SW480 (cell line): ENCODE data around the gene PDZD2.
"Not testable (repeated sequence)": the region's sequence is repeated elsewhere in the genome, so short reads cannot be mapped to it uniquely, and the experiment has no call there.

ENCODE experiments used
- DNase-seq: peaks from one replicate; pipeline ENCODE4 v3.0.0-alpha.2; 2016; ENCODE audit warnings: low spot score

PDZD2 gene

DNA sequence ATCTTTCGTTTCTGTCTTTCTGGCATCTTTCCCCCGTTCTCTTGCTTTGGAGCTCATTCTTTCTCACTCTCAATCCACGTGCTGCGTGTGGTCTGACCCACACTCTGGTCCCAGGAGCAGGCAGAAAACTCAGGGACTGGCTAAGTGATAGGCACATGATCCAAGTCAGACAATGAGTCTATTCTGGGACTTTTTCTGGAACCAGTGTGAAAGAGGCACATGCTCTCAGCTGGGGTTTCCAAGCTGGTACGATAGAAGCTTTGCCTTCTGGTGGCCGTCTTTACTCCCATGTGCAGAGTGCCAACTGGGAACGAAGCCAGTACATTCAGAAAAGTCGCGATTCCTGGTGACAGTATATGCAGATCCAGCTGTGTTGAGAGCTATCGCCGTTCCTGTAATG is 94.4 kb downstream of the PDZD2 start:
- DNase-seq = no peak

DNA sequence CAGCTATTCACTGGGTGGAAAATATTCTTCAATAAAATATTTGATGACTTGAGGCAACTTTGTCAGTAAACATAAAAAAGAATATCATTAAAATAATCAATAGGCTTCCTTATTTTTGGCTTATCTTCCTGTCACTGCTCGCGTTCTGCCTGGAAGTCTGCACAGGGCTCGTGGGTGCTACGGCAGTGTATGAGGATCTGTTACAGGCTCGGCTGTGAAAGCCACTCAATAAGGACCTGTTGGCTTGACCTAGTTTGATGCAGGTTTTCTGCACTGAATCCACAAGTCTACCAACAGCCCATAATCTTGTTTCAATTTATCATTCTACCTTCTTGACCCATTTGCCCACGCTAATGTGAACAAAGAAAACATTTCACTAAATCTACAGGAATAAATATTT is 97.2 kb downstream of the PDZD2 start:
- no peak for DNase-seq

DNA sequence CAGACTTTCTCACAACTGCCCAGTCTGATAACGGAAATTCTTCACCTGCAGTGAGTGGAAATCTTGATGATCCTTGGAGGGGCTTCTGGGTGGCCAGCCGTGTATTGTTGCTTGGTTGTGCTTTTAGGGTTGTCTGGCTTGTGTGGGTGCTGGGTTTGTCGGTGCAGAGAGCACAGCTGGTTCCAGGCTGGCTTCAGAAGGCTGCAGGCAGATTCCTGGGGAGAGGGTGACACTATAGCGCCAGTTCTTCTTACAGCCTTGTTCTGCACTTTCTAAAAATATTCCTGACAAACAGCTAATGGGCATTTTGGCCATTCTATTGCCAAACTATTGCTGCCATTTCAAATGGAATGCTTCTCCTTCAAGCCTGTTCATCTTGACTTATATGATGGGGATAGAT is 99.3 kb downstream of the PDZD2 start:
- DNase-seq = no peak

DNA sequence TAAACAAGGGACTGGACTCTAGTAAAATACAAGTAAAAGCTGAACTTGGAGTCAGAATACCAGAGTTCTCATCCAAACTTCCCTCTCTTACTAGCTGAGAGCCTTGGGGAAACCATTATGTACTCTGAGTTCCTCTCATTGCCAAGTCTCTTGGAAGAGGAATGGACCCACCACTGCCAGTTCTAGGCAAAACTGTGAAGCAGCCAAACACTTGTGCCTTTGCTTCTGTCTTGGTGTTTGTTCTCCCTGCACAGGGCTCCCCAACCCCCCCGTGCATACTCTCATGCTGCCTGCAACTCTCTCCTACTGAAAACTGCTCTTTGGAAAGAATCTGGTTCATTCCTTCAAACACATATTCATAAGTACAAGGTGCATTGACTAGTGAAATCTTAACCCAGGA is 102.6 kb downstream of the PDZD2 start:
- no peak for DNase-seq

DNA sequence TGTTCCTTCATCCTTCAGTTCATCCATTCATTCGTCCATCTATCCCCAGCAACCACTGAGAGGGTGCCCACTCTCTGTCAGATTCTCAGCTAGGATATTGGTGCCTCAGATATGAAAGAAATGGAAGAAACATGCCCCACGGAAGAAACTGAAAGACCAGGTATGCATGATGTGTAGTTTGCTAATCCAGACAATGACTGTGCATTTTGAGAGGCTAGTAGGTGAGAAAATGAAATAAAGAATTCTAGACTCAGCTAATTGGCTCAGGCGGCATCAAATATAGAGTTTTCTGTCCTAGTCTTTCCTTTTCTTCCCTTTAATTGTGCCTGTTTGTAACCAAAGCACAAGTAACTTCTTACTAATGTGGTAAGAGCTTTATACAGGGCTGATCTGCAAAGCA is 104.7 kb downstream of the PDZD2 start:
- DNase-seq = no peak

DNA sequence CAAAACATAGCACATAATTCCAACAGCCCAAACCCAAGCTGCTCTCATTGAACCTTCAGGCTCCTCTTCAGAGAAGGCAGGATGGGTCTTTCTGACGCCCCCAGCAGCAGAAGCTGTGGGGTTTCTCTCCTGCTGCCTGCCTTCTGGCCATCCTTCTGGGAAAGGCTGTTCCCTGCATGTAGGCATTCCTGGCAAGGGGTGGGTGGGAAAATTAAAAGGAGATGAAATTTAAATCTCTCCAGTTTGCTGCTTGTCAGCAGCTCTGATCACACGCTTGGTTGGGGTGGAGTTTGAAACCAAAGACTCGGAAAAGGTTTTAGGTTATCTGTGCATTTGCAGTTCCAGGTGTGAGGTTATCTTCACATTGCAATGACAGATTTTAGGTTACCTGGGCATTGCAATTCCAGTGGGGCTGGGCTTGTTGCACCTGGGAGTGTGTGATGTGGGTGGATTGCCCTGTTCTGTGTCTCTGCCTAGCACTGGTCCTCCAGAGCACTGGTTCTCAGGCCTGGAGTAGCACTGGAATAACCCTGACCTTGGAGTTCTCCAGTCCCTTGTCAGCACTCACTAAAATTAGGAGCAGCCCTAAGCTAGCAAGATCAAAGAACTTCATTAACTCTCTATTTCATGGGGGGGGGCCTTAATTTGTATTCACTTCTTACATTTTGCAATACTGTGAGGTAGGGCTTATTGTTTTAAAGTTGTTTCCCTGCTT is 109.7 kb downstream of the PDZD2 start:
- DNase-seq = no peak

DNA sequence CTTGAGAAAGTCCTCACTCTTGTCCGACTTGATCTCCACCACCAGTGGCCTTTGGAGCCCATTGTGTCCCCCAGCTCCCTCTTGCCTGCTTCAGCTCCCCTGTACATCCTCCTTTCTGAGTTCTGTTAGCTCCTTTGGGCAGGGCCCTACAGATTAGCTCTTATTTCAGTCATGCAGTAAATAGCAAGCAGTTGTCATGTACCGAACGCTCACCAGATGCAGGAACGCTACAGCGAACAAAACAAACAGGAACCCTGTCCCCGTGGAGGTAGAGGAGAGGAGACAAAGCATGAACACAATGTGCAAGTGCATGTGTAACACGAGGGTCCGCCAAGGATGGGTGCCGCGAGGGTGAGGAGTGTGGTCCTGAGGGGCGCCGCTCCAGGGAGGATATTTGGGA is 111.3 kb downstream of the PDZD2 start:
- no peak for DNase-seq

DNA sequence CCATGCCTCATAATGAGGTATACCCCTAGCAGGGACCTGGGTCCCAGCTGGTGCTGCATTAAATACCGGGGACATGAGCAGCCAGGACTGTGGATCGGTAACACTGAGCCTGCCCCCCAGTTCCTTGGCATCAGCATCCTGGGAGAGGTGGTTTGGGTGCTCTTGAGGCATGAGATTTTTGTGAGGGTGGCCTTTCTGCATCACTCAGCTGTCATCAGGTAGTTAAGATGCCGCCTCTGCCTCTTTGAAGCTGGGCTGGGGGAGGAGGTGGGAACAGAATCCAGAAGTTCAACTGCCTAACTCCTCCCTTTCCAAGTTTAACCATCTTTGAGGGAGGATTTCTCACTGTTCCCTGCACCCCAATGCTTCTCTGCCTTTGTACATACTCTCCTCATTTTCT is 112.7 kb downstream of the PDZD2 start:
- DNase-seq = no peak

DNA sequence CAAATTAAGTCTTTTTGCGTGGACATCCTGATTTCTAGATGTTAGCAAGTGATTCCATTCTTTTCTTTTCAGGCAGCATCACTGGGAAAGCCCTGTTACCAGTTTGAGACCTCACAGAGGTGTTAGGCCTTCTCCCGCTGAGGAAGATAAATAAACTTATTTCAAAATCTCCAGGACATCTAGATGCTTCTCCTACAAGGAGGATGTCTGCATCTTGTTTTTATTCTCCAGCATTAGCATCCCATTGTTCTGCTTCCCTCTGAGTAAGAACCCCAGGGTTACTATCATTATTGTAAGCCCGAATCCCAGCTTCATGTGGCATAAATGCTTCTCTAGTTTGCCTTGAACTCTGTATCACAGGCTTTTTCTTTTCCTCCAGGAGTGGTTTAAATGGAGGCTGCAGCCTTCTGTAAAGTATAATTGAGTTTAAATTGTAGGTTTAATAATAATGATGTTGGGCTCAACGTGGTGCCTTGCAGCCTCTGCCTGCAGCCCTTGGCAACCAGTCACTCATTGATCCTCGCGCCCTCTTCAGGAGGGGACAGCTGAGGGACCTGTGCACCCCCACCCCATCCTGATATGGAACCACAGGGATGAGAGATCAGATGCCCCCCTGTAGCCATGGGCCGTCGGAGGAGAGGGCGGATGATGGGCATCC is 114.9 kb downstream of the PDZD2 start:
- DNase-seq = no peak

DNA sequence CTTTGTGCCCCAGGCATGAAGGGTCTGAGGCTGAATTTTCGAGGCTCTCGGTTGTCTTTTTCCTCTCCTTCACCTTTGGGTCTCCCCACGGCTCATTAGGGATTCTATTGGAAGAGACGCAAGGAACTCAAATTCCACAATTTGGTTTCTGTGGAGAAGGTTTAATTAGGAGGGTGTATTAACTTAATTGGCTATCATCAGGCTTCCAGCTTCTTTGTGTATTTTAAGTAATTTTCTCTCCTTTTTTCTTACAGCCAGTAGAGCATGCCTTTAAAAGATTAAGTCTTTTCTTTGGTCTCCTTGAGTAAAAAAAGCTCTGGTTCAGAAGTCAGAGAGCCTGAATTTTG is 115.4 kb downstream of the PDZD2 start:
- DNase-seq = no peak

DNA sequence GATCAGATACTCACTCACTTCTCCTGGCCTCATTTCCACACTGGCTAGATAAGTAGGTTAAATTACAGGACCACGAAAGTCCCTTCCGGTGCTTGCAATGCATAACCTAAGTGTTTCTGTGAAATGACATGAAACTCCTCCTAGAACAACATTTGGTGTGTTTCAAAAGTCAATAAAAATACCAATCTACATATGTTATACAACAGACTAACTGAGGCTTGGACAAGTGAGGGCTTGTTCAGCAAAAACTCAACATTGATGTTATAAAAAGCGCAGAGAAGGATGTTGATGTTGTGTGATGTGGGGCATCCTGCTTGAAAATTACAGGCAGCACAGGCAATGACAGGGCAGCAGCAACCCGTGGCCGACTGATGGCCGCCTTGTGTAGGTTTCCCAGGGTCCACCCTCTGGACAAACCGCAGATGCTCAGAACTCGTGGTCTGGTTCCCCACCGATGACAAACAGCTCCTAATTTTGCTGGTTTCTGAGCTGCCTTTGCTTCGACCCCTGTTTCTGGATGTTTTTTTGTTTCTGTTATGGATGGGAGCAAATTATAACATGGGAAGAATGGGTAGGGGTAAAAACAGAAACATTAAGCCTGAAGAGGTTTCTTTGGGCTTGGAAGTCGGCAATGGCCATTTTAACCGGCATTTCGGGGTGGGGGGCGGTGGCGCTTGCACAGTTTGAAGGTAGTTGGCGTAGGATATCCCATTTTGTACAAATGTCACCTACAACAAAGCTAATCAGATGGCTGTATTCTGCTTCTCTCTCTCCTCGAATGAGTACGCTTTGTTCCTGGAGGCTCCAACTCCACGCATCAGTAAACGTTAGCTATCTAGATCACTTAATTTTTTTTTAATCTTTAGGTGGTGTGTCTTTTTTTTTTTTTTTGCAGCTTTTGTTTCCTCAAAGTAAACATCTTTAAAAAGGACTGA is 116.1 kb downstream of the PDZD2 start:
- DNase-seq = no peak

DNA sequence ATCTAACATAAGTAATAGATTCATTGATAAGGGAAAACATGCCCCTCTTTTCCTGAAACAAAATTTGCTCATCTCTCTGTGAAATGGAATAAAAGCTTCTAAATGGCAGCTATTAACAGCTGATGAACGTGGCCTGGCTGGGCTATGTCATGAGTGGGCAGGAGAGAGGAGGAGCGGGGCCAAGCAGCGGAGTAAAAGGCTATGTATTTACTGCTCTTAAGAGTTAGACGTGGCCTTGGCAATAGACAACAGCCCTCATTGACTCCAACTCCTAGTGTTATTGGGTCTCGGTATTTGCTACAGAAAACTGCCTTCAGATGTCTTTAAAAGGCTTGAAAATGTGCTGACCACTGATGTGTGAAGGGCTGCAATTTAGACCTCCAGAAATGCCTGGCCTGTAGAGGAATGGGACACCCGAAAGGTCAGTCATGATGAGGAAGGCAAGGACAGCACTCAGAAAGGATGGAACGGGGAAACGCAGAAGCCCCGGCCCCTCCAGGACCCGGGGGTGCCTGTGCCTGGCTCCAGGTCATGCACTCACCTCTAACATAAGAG is 116.8 kb downstream of the PDZD2 start:
- DNase-seq = no peak

DNA sequence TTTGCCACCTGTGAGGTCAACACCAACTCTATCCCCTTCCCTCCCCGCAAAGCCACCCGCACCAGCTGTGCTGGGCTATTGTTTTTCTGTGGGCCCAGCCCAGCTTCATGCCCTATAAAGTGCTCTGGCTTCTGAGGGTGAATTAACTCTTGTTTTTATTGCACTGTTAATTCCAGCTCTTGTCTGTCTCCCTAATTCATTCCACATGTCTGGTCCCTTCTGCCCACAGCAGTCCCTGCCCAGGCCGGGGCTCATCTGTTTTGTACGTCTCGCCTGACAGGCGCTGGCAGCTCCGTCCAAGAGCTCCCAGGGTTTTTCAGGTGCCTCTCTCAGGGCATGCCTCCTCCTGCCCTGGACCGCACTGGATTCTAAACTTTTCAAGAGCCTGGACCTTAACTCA is 118.9 kb downstream of the PDZD2 start:
- DNase-seq = no peak

DNA sequence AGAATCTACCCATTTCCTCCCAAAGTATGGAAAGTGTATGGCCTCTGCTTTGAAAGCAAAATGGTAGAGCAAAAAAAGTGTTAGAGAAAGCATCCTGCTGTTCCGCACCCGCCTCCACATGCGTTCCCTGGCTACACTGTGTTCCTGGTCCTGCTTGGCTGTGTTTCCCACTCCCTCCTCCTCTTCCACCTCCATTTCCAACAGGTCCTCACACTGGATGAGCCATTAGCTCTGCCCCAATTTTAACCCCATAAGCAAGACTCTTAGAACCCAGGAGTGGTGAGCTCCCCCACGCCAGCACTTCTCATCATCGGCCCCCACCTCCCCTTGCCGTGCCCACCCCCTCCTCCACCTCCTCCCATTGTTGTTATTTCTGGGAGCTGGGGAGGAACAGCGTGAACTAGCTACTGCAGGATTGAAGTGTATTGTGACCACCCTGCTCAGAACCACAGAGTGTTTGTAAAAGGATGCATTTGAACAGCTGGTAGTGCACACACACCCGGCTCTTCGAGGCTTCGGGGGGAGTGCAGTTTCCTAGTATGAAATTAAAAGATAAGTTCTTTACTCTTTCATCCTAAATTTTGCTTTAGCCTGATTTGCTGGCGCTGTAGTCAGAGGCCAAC is 120.0 kb downstream of the PDZD2 start:
- DNase-seq = no peak

DNA sequence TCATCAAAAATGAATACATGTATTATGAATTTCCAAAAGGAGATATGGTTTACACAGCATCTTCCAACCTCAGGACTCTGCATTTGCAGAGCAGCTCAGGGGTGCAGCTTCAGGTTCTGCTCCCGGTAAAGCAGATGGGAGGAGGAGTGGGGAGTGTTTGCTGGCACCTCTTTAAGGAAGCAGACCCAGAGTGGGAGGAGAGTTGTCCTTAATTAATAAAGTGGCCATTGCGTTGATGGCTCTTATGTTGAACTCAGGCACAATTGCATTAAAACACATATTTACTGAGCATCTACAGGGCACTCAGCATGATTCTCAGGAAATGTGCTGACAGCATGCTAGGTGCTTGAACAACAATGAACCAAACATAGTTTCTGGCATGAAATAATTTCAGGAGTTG is 121.0 kb downstream of the PDZD2 start:
- no peak for DNase-seq

DNA sequence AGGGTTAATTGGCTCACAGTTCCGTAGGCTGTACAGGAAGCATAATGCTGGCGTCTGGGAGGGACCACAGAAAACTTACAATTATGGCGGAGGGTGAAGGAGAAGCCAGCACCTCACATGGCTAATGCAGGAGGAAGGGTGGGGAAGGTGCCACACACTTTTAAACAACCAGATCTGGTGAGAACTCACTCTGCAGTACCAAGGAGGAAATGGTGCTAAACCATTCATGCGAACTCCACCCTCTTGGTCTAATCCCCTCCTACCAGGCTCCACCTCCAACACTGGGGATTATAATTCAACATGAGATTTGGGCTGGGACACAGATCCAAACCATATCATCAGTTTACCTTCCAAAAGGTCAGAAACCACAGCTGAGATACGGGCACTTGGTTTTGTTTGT is 122.9 kb downstream of the PDZD2 start:
- DNase-seq = no peak

DNA sequence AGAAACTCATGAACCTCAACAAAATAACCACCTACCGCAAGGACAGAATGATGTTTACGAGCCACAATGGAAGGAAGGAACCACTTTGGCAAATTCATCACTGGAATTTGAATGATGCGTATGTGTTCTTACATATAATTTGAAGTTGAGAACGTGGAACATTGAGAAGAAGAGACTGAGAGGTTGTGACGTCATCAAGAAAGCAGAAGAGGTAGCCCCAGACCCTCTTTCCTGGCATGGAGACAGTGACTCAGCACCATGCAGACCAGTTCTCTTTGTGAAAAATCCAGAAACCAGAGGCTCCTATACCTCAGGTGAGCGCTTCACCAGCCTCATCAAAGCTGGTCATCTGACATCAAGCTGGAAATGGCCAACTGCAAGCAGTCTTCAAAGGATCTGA is 124.5 kb downstream of the PDZD2 start:
- no peak for DNase-seq

DNA sequence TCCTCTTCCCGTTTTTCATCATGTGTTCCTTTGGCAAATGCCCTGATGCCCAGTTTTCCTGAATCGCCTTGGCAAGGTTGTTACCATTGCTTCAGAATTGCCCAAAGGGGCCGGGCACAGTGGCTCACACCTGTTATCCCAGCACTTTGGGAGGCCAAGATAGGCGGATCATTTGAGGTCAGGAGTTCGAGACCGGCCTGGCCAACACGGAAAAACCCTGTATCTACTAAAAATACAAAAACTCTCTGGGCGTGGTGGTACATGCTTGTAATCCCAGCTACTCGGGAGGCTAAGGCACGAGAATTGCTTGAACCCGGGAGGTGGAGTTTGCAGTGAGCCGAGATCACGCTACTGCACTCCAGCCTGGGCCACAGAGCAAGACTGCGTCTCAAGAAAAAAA is 125.8 kb downstream of the PDZD2 start:
- DNase-seq = not testable (repeated sequence)

DNA sequence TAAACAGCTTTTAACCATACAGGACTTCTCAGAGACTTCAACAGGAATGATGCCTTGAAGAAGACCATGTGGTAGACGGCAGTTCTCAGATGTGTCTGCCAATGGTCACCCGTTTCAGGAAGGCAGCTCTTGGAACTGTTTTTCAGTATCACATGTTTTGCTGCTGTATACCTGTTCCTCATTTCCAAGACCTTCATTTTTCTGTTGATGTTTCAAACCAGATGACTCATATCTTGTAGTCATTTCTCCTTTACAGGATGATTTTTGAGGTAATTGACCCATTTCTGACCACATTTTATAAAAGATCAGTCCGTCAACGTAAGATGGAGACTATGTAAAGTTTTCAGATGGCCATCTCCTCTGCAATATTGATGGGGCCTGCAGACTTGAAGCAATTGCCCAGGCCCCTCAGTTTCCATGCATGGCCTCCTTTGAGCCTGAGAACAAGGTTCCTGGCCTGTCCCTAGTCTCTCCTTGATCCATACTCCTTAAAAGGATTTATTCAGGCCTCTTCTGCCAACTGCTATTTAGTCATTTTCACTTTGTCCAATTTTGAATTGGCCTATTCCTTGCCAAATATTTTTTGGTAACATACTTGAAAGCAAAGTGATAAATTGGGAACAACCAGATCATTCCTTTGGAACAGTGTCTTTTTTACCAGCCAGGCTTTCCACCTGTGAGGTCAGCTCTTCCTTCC is 128.6 kb downstream of the PDZD2 start:
- no peak for DNase-seq

DNA sequence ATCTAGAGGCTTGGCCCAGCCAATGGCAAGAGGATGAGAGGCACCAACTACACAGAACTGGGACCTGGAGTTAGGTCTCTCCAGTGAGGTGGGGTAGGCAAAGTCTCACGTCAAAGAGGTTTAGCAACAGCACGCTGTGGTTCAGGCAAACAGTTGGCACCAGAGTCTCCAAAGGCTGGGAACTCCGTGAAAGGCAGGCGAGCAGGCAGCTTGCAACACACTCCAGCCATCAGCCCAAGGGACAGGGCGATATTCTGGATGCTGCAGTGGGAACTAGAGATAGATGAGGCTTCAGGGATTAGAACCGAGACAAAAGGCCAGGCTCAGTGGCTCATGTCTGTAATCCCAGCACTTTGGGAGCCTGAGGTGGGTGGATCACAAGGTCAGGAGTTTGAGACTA is 129.1 kb downstream of the PDZD2 start:
- no peak for DNase-seq

DNA sequence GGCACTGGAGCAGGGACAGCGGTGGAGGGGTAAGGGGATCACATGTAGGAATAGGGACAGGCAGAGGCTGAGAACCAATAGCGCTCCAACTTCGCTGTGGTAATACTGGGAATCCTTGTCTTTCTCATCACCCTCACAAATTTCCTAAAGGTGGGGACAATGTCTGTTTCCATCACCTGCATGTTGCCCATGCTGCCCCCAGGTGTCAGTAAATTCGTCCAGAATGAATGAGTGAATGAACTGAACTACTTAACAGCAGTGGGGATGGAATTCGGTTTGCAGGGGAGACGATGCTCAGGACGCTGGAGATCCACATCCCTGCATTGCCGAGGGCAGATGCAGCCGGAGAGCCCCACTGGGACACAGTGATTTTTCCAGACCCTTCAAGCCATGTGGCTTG is 129.9 kb downstream of the PDZD2 start:
- no peak for DNase-seq

DNA sequence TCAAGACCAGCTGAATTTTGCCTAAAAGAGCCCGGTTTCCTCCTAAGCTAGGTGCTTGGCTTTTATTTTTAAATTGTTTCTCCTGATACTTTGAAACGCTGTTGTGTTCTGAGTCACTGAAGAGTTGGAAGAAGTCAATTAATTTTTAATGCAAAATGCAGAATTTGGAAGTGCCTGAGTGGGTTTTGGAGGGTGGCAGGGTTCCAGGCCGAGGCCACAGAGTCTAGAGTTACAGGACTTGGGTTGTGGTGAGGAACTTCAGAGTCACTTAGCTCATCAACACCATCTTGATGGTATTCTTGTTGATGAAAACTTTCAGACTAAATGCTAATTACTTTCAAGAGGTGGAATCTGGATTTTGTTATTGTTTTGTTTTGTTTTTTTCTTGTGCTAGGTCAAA is 130.6 kb downstream of the PDZD2 start:
- DNase-seq = no peak
